ENCODE data around the gene METAP1D.
"Not testable (repeated sequence)": the region's sequence is repeated elsewhere in the genome, so short reads cannot be mapped to it uniquely, and the experiment has no call there.

Gene METAP1D

GRCh38 chr2:172102391-172103359, 102.9 kb downstream of the METAP1D start, which contains the start of gene DLX2:
Gene DLX2, minus strand, starts transcription at chr2:172102900. Its CDS starts 362 bp downstream, at chr2:172102538.
- DNase-seq (ENCODE audit: low spot score), result peak; percentile 60

GRCh38 chr2:172103471-172104272, 103.9 kb downstream of the METAP1D start:
- DNase-seq (ENCODE audit: low spot score), result peak; percentile 71

GRCh38 chr2:172105471-172106107, 105.8 kb downstream of the METAP1D start:
- no peak for DNase-seq (ENCODE audit: low spot score)

GRCh38 chr2:172106108-172106961, 106.6 kb downstream of the METAP1D start:
- peak; percentile 49 for DNase-seq (ENCODE audit: low spot score)

- DNase-seq (ENCODE audit: low spot score), result no peak
Observed at GRCh38 chr2:172107690-172108586, 108.2 kb downstream of the METAP1D start.

GRCh38 chr2:172108587-172108930, 108.8 kb downstream of the METAP1D start:
- DNase-seq (ENCODE audit: low spot score), result no peak

GRCh38 chr2:172109256-172109987, 109.7 kb downstream of the METAP1D start:
- no peak for DNase-seq (ENCODE audit: low spot score)

- no peak for DNase-seq (ENCODE audit: low spot score)
Observed at GRCh38 chr2:172109988-172110811, 110.4 kb downstream of the METAP1D start.

GRCh38 chr2:172113617-172114016, 113.9 kb downstream of the METAP1D start:
- no peak for DNase-seq (ENCODE audit: low spot score)

GRCh38 chr2:172114176-172114575, 114.4 kb downstream of the METAP1D start:
- not testable (repeated sequence) for DNase-seq (ENCODE audit: low spot score)

- DNase-seq (ENCODE audit: low spot score), result no peak
Observed at GRCh38 chr2:172114579-172114978, 114.8 kb downstream of the METAP1D start.

- no peak for DNase-seq (ENCODE audit: low spot score)
Observed at GRCh38 chr2:172116107-172116506, 116.4 kb downstream of the METAP1D start.

- DNase-seq (ENCODE audit: low spot score), result no peak
Observed at GRCh38 chr2:172119089-172119488, 119.3 kb downstream of the METAP1D start.

GRCh38 chr2:172120118-172120517, 120.4 kb downstream of the METAP1D start:
- DNase-seq (ENCODE audit: low spot score), result no peak

GRCh38 chr2:172128484-172128883, 128.7 kb downstream of the METAP1D start:
- no peak for DNase-seq (ENCODE audit: low spot score)

- no peak for DNase-seq (ENCODE audit: low spot score)
Observed at GRCh38 chr2:172129404-172129803, 129.7 kb downstream of the METAP1D start.

Measured in CD4-positive, alpha-beta T cell treated with Interleukin-2 at 100 ng/mL for 4 hours (primary cell).